ENCODE measurements around the gene ICAM3.

Gene ICAM3

DNA sequence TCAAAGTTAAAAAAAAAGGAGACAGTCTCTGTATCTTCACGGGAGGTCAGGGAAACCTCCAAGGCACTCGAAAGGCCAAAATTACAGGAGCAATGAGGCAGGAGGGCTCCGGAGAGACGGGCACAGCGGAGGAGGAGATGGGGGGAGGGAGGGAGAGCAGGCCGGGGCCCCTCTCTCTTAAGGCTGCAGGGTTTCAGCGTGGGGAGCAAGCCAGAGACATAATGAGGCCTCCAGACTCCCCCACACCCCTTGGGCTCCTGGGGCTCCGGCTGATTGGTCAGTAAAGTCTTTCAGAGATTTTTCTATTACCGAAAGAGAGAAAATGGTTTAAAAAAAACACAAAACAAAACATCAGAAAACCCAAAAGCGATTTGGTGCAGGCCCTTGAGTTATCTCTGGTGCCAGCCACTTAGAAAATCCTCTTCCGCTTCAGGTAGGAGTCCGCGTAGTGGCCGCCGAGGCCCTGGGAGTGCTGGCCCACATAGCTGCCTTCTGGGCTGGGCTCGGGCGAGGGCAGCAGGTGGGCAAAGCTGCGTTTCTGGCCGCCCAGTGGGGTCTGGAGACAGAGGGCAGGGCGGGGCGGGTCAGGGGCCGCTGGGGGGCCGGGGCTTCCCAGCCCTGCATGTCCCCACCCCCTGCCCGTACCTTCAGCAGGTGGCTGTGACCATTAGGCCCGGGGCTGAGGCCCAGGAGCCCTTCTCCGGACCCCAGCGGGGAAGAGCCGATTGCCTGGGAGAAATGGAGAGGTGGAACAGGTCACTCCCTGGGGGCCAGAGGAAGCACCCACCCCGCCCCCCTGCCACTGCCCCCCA lies 22.2 kb downstream of the ICAM3 start:
- CTCF ChIA-PET, result no interaction called here
- TF ChIP-seq CTCF (IDR thresholded peaks at IDR 0.05; ENCODE audit: insufficient read depth, low read length, missing control alignments), result no peak
- H3K4me3 ChIP-seq (ENCODE audit: low read depth, low read length), result no peak overlapping the region
- no peak for DNase-seq (ENCODE audit: low read depth, low spot score)
- POLR2A ChIA-PET, result interaction anchor here (0.8 kb wide), 1 partner anchor 63 kb away, joined by 4 read pairs; the partner anchor contains the start of gene TYK2

- ChIA-PET CTCF (interaction anchor here (1.7 kb wide), 1 partner anchor 72 kb away, joined by 6 read pairs; no protein-coding TSS in a partner anchor), POLR2A (interaction anchor here (0.8 kb wide), 1 partner anchor 64 kb away, joined by 4 read pairs; the partner anchor contains the start of gene TYK2)
- DNase-seq (ENCODE audit: low read depth, low spot score), result no peak
- no peak overlapping the region for H3K4me3 ChIP-seq (ENCODE audit: low read depth, low read length)
- TF ChIP-seq CTCF (IDR thresholded peaks at IDR 0.05; ENCODE audit: insufficient read depth, low read length, missing control alignments), result no peak
These were observed 23.0 kb downstream of the ICAM3 start for GRCh38 chr19:10316229-10317044.

- H3K4me3 ChIP-seq (ENCODE audit: low read depth, low read length), result peak within 1 kb of the TSS; percentile 80
- ChIA-PET POLR2A (no interaction called here), CTCF (interaction anchor here (0.7 to 2.2 kb wide), 6 partner anchors 10 to 101 kb away, joined by 3 to 10 read pairs (median 6); no protein-coding TSS in a partner anchor)
- no peak for TF ChIP-seq CTCF (IDR thresholded peaks at IDR 0.05; ENCODE audit: insufficient read depth, low read length, missing control alignments)
- no peak for DNase-seq (ENCODE audit: low read depth, low spot score)
These were observed 23.8 kb downstream of the ICAM3 start, which contains the start of gene FDX2 for GRCh38 chr19:10315335-10316214. Gene FDX2 (minus strand): TSS chr19:10316015. CDS start chr19:10315996, 19 bp downstream.

GRCh38 chr19:10309423-10309822 lies 30.0 kb downstream of the ICAM3 start, which contains the start of gene ZGLP1:
Gene ZGLP1 (minus strand): TSS chr19:10309815.
- no peak for DNase-seq (ENCODE audit: low read depth, low spot score)
- ChIA-PET POLR2A (interaction anchor here (0.8 kb wide), 1 partner anchor 21 kb away, joined by 5 read pairs; no protein-coding TSS in a partner anchor), CTCF (no interaction called here)
- no peak within 1 kb of the TSS for H3K4me3 ChIP-seq (ENCODE audit: low read depth, low read length)
- no peak for TF ChIP-seq CTCF (IDR thresholded peaks at IDR 0.05; ENCODE audit: insufficient read depth, low read length, missing control alignments)

GRCh38 chr19:10306327-10306726 lies 33.1 kb downstream of the ICAM3 start:
- H3K4me3 ChIP-seq (ENCODE audit: low read depth, low read length), result no peak overlapping the region
- no peak for DNase-seq (ENCODE audit: low read depth, low spot score)
- no peak for TF ChIP-seq CTCF (IDR thresholded peaks at IDR 0.05; ENCODE audit: insufficient read depth, low read length, missing control alignments)
- POLR2A ChIA-PET, result interaction anchor here (1.1 to 2.4 kb wide), 3 partner anchors 14 to 17 kb away, joined by 3 to 15 read pairs (median 4); partner anchors contain the start of gene ICAM5
- CTCF ChIA-PET, result interaction anchor here (1.0 to 1.9 kb wide), 5 partner anchors 14 to 84 kb away, joined by 3 to 6 read pairs (median 4); partner anchors contain the start of gene ICAM1

Measured in AG04449 (cell line).